Measurements from ENCODE around the gene TJP3.

GRCh38 chr19:3743486-3743885 lies 35.3 kb downstream of the TJP3 start:
- TF ChIP-seq FOXP2 (optimal IDR thresholded peaks at IDR 0.05; ENCODE audit: control extremely low read depth, extremely low read length, insufficient read depth) (no peak), EZH2 (IDR thresholded peaks at IDR 0.05) (no peak), POLR2AphosphoS5 (IDR thresholded peaks at IDR 0.05; ENCODE audit: borderline replicate concordance, low read depth, low read length) (no peak)

Data from SK-N-MC (cell line).